HL-60 (cell line): Measurements from ENCODE around the gene PLEKHG3.

Experiments used
- CTCF ChIP-seq: IDR thresholded peaks from one replicate; pipeline ENCODE4 v1.5.1; 2011; ENCODE audit warnings: low read length, control low read depth, inconsistent platforms; ENCODE audit not compliant: insufficient read depth
- GABPA ChIP-seq: IDR thresholded peaks from 2 replicates; pipeline ENCODE4 v1.6.1; 2012; ENCODE audit warnings: low read depth

- TF ChIP-seq CTCF, result no peak
- no peak for TF ChIP-seq GABPA
Measured at GRCh38 chr14:64733321-64733720, 29.1 kb downstream of the PLEKHG3 start.
